Brain pericyte (primary cell): ENCODE data around the gene CAMSAP1.
"Not testable (repeated sequence)": the region's sequence is repeated elsewhere in the genome, so short reads cannot be mapped to it uniquely, and the experiment has no call there.

Source experiments
- DNase-seq: peaks from one replicate; pipeline ENCODE4 v3.0.0-alpha.2; 2012; ENCODE audit warnings: low read depth, low spot score

Gene CAMSAP1

GRCh38 chr9:135907431-135908092 is at the start of gene CAMSAP1:
Gene CAMSAP1 (minus strand): TSS chr9:135907546. CDS start chr9:135907159, 387 bp downstream.
- DNase-seq: peak; percentile 73

DNA sequence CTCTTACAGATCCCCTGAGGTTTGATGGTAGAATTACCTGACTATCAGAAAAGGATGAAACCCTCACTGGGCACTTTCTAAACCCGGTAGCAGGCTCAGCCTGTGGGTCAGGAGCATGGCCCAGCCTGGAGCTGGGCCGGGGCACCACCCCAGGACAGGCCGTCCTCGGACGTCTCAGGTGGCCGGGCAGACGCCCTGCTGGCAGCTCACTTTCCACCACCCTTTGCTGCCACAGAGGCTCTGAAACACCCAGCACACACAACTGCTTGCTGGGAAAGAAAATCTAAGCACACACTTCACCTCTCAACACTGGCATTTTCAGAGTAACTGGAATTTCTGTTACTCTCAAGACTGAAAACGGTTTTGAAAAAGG is 49.4 kb upstream of the CAMSAP1 start:
- no peak for DNase-seq

DNA sequence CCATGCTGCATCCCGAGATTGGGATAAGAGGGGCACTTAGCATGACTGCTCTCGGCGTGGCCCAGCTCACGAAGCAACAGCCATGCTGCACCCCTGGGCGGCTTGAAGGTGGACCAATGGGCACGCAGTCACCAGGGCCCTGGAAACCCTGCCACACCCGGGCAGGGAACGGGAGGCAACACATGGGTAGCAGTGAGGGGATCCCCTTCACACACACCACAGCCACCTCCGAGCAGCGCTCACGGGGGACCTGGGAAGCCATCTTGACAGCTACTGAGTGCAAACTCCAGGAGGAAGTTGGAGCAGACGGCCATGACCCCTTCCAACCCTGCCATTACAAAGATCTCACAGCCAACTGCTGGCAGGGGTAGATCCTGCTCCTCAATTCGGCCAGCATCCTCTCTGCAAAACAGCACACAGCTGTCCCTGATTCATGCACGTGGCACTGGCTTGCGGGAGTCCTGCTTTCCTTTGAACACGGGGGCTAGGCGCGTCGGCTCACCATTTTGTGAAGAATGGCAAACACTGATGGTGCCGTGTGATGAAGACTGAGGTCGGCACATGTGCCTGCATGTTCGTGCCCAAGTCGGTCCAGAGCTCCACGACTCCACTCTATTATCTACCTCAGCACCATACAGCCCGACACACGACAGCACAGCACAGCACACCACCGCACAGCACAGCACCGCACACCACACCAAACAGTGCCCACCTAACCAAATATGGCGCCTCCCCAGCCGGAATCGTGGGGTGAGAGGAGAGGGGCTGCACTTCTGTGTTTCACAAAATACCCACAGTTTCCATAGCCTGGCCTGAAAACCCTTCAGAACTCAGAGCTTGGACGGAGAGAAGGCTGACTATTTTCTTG is 48.8 kb upstream of the CAMSAP1 start:
- DNase-seq: no peak

DNA sequence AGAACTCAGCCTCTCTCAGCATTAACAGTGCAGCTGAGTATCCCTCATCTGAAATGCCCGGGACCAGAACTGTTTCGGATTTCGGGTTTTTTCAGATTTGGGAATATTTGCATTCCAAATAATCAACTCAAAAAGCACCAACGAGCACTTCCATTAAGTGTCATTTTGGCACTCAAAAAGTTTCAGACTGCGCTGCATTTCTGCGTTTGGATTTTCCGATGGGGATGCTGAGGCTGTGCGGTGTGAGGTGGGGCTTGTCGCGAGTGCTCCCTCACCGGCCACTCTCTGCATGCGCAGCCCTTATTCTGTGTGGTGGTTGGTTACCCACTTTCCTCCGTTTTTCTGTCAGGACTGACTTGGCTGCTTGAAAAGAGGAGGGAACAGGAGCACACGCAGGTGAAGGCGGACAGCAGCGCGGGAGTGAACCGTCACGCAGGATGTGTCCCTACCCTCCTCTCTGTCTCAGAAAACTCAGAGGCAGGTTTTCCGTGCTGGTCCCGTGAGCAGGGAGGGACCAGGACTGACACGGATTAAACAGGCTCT is 45.4 kb upstream of the CAMSAP1 start:
- DNase-seq: no peak

- no peak for DNase-seq
Observed at GRCh38 chr9:135951889-135952663, 44.7 kb upstream of the CAMSAP1 start.

DNA sequence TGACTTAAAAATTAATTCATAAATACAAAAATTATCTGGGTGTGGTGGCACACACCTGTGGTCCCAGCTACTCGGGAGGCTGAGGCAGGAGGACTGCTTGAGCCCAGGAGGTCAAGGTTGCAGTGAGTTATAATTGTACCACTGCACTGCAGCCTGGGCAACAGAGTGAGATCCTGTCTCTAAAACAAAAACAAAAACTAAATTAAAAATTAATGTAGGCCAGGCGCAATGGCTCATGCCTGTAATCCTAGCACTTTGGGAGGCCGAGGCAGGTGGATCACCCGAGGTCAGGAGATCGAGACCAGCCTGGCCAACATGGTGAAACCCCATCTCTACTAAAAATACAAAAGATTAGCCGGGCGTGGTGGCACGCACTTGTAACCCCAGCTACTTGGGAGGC is 44.0 kb upstream of the CAMSAP1 start:
- DNase-seq: not testable (repeated sequence)

DNA sequence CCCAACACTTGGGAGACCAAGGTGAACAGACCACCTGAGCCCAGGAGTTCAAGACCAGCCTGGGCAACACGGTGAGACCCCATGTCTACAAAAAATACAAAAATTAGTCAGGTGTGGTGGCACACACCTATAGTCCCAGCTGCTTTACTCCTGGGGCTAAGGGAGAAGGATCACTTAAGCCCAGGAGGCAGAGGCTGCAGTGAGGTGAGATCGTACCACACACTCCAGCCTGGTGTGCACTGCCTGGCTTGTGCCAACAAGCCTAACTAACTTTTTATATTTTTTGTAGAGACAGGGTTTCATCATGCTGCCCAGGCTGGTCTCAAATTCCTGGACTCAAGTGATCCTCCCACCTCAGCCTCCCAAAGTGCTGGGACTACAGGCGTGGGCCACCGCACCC is 43.5 kb upstream of the CAMSAP1 start:
- not testable (repeated sequence) for DNase-seq

GRCh38 chr9:135950135-135950682 is 42.9 kb upstream of the CAMSAP1 start:
- no peak for DNase-seq

GRCh38 chr9:135949501-135950134 is 42.3 kb upstream of the CAMSAP1 start:
- DNase-seq: no peak

DNA sequence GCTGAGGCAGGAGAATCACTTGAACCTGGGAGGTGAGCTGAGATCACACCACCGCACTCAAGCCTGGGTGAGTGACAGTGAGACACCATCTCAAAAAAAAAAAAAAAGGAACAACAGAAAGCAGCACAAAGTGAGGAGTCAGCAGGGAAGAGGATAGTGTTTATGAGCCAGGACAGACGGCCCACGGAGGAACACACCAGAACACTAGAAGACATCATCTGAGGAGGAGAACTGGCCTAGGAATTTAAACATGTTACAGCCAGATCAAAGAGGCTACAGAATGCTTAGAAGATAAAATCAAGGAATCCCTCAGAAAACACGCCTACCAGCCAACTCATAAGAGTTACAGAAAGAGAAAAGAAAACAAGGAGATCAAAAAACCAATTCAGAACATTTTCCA is 41.6 kb upstream of the CAMSAP1 start:
- no peak for DNase-seq

- DNase-seq: no peak
Observed at GRCh38 chr9:135948446-135948845, 41.1 kb upstream of the CAMSAP1 start.

DNA sequence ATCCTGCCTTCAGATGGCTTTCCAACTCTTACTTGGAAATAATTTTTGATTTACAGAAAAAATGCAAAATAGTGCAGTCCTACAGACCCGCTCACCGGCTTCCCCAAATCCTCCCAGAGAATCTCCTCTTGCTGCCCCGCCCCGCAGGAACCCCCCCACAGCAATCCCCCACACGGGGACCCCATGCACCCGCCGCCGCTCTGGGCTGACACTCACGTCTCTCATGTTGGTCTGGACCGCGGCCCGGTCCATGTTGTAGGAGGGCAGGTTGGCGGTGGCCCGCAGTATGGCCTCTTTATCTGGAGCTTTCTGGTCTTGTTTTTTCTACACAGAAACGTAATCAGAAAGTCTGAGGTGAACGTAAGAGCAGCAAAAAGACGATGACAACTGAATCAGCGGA is 40.2 kb upstream of the CAMSAP1 start:
- no peak for DNase-seq

DNA sequence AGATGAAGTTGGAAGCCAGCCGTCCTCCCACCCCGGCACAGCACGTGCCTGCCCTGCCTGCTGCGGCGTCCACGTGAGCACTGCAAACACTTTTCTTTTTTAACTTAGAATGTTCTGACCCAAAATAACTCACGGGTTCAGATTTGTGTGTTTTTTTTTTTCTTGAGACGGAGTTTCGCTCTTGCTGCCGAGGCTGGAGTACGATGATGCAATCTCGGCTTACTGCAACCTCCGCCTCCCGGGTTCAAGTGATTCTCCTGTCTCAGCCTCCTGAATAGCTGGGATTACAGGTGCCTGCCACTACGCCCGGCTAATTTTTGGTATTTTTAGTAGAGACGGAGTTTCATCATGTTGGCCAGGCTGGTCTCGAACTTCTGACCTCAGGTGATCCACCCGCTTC is 39.8 kb upstream of the CAMSAP1 start:
- not testable (repeated sequence) for DNase-seq

GRCh38 chr9:135946392-135946994 is 39.1 kb upstream of the CAMSAP1 start:
- DNase-seq: no peak

- DNase-seq: no peak
Observed at GRCh38 chr9:135945969-135946368, 38.6 kb upstream of the CAMSAP1 start.

GRCh38 chr9:135944444-135945252 is 37.3 kb upstream of the CAMSAP1 start:
- no peak for DNase-seq

- DNase-seq: not testable (repeated sequence)
Observed at GRCh38 chr9:135943604-135944003, 36.3 kb upstream of the CAMSAP1 start.

- no peak for DNase-seq
Observed at GRCh38 chr9:135941288-135941995, 34.1 kb upstream of the CAMSAP1 start.
